ENCODE data around the gene PDCD2. TPM values are rescaled to one million over a fixed set of nuclear protein-coding genes. Genes with fewer than 3 reads are reported as not detected.

The PDCD2 gene
- total and polyA plus RNA-seq, 9 of the 15 experiments (the other 6 are each of a cell fraction or from before 2014, with no cell fraction given) = 67.3 to 430 (median 318) TPM

DNA sequence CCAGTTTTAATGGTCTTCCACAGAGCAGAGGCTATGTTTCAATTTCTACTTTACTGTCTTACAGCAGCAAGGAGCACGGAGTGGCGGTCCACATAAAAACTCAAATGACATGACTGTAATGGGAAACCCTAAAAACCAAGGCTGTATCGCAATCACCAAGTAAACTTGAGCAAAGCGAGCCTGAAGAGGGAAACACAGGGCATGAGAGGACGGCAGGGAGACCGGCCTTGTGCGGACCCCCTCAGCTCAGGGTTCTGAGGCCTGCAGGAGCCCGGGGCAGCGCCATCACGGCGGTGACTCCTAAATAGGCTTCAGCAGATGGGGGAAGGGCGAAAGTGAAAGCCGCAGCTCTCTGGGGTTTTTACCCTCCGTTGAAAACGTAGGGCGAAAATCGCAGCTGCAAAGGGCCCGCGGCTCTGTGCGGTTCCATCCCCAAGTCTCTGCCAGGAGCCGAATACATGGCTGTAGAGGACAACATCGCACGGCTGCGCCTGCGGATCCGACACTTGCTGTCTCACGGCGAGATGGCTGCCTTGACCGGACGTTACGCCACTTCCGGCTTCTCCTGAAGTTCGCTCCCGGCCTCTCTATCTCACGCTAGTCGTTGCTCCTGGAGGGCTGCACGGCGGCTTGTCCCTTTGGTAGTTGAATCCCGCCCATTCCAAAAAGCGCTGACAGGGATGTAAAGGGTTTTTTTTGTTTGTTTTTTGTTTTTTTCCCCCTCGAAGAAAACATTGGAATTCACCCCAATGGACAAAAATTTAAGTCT, 31.5 kb downstream of the PDCD2 start, which contains the start of gene PSMB1 (continued):
- no peak for TF ChIP-seq NONO (IDR thresholded peaks at IDR 0.05; ENCODE audit: low read depth in 2 of 2, low read length in 1 of 2)
- TF ChIP-seq CXXC5 (CRISPR knock-in tag; IDR thresholded peaks at IDR 0.05) = peak; percentile 72
- peak; percentile 97 for TF ChIP-seq POLR2B (IDR thresholded peaks at IDR 0.05; ENCODE audit: low read depth, partially characterized antibody)
- peak; percentile 92 for TF ChIP-seq FOXP1 (CRISPR knock-in tag; IDR thresholded peaks at IDR 0.05)
- peak; percentile 96 for TF ChIP-seq TAF9B (IDR thresholded peaks at IDR 0.05; ENCODE audit: partially characterized antibody)
- TF ChIP-seq ID3 (CRISPR knock-in tag; IDR thresholded peaks at IDR 0.05) = no peak
- TF ChIP-seq ID3 (tag; IDR thresholded peaks at IDR 0.05) = 0 out of 2 replicates have a peak, but pooled peaks have one; percentile 45
- peak; percentile 96 for TF ChIP-seq PHF8 (IDR thresholded peaks at IDR 0.05; ENCODE audit: borderline replicate concordance, low read length)
- no peak for TF ChIP-seq KLF10 (CRISPR knock-in tag; IDR thresholded peaks at IDR 0.05)
- TF ChIP-seq CBX3 (IDR thresholded peaks at IDR 0.05; ENCODE audit: borderline replicate concordance in 1 of 2, low read length in 2 of 2) = peak in 1 of 2 experiments; percentile 70; a peak in 2 of 3 replicates
- 0 out of 2 replicates have a peak, but pooled peaks have one; percentile 35 for TF ChIP-seq NCOR1 (IDR thresholded peaks at IDR 0.05)
- no peak for TF ChIP-seq TCFL5 (CRISPR knock-in tag; conservative IDR thresholded peaks at IDR 0.05)
- peak; percentile 92 for TF ChIP-seq ZNF316 (IDR thresholded peaks at IDR 0.05)
- TF ChIP-seq, protein P1, sequence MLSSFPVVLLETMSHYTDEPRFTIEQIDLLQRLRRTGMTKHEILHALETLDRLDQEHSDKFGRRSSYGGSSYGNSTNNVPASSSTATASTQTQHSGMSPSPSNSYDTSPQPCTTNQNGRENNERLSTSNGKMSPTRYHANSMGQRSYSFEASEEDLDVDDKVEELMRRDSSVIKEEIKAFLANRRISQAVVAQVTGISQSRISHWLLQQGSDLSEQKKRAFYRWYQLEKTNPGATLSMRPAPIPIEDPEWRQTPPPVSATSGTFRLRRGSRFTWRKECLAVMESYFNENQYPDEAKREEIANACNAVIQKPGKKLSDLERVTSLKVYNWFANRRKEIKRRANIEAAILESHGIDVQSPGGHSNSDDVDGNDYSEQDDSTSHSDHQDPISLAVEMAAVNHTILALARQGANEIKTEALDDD (IDR thresholded peaks at IDR 0.05) = no peak
- TF ChIP-seq SIN3A (IDR thresholded peaks at IDR 0.05; ENCODE audit: borderline replicate concordance in 2 of 2, control insufficient read depth in 1 of 2, low read depth in 2 of 2, low read length in 2 of 2) = peak in 1 of 2 experiments; percentile 55; a peak in 1 of 4 replicates
- TF ChIP-seq NR2C2 (CRISPR knock-in tag; IDR thresholded peaks at IDR 0.05) = no peak
- TF ChIP-seq NR2C2 (tag; IDR thresholded peaks at IDR 0.05) = no peak
- TF ChIP-seq GTF2F1 (IDR thresholded peaks at IDR 0.05; ENCODE audit: low read depth, low read length) = peak; percentile 85; the same call in 1 of the 2 replicates
- TF ChIP-seq HDAC2 (IDR thresholded peaks at IDR 0.05) = peak; percentile 77
- peak in 1 of 2 experiments; percentile 25 for TF ChIP-seq E2F6 (IDR thresholded peaks at IDR 0.05; ENCODE audit: borderline replicate concordance in 1 of 2, extremely low read depth in 1 of 2, insufficient read depth in 1 of 2, insufficient read length in 1 of 2, low read depth in 1 of 2, low read length in 1 of 2, poor library complexity in 1 of 2, severe bottlenecking in 1 of 2)
- peak; percentile 46 to 55; a peak in 1 of 4 replicates for TF ChIP-seq MAZ (CRISPR knock-in tag; conservative IDR thresholded peaks at IDR 0.05 in 1 of 2, IDR thresholded peaks at IDR 0.05 in 1 of 2)
- no peak for TF ChIP-seq GATAD2A (IDR thresholded peaks at IDR 0.05)
- TF ChIP-seq LCOR (CRISPR knock-in tag; IDR thresholded peaks at IDR 0.05) = peak; percentile 90; the same call in 1 of the 2 replicates
- TF ChIP-seq, protein P2, sequence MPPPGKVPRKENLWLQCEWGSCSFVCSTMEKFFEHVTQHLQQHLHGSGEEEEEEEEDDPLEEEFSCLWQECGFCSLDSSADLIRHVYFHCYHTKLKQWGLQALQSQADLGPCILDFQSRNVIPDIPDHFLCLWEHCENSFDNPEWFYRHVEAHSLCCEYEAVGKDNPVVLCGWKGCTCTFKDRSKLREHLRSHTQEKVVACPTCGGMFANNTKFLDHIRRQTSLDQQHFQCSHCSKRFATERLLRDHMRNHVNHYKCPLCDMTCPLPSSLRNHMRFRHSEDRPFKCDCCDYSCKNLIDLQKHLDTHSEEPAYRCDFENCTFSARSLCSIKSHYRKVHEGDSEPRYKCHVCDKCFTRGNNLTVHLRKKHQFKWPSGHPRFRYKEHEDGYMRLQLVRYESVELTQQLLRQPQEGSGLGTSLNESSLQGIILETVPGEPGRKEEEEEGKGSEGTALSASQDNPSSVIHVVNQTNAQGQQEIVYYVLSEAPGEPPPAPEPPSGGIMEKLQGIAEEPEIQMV (tag; conservative IDR thresholded peaks at IDR 0.05; ENCODE audit: low read depth) = no peak

All from K562 (cell line).